HG02840 (cell line): ENCODE data around the gene ABCF1.

Experiments
- ATAC-seq: cut with Tn5 transposase; IDR thresholded peaks from one replicate; pipeline ENCODE4 v1.9.1; 2021; ENCODE audit warnings: mild to moderate bottlenecking, moderate library complexity, moderate number of reproducible peaks; ENCODE audit not compliant: unreplicated experiment, low FRiP score

The ABCF1 gene

DNA sequence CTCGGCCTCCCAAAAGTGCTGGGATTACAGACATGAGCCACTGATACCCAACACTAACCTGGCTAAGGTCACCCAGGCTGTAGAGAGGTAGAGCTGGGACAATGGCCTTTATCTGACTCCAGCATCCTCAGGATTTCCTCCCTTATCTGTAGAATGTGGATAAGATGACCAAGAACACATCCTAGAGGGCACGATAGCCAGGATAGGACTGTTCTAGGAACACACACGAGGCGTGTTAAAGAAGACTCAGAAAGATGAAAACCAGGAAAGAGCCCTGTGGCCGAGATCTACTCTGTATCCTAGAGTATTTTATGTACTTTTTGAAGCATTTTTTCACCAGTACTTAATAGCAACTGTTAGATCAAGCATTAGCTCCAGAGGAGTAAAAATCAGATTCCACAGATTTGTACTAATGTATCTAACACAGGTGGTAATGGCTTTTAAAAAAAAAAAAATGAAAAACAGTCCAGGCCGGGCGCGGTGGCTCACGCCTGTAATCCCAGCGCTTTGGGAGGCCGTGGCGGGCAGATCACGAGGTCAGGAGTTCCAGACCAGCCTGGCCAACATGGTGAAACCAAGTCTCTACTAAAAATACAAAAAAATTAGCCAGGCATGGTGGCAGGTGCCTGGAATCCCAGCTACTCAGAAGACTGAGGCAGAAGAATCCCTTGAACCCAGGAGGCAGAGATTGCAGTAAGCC lies 28.5 kb downstream of the ABCF1 start:
- no peak for ATAC-seq

- ATAC-seq: no peak
These were observed 29.3 kb downstream of the ABCF1 start for GRCh38 chr6:30600451-30600961.

DNA sequence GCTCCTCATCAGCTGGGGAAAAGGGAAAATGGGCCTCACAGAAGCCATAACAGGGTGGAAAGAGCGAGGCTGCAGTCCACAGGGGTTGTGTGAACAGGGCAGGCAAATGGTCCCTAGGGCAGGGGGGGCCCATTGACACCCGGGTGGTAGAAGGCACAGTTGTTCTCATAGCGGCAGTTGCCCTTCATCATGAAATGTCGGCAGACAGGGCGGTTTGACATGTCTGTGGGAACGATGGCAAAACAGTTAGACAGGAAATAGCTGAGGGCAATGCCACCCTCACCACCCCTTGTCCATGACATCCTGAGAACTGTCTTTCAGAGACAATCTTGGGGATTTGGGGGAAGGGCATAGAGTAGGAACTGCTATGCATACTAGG lies 30.2 kb downstream of the ABCF1 start:
- no peak for ATAC-seq

DNA sequence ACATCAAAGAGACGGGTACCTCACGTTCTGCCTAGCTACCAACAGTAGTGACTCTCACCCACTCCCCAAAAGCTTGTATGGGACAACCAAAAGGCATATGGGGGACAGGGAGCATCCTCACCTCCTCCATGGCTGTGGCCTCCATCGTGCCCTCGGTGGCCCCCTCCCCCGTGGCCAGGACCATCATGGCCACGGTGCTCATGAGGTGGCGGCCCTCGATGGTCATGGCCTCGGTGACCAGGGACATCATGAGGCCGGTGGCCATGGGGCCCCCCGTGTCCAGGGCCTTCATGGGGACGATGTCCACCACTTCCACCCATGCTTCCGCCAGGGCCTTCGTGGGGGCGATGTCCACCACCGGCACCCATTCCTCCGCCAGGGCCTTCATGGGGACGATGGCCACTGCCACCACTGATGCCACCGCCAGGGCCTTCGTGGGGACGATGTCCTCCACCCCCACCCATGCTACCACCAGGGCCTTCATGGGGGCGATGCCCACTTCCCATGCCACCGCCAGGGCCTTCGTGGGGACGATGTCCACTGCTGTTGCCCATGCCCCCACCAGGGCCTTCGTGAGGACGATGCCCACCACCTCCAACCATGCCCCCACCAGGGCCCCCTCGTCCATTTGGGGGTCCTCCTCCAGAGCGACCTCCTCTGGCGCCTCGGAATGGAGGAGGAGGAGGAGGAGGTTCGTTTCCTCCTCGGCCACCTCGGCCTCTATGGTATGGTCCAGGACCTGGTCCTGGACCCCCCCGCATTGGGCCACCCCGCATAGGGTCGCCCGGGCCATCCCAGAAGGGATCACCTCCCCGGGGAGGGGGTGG lies 30.8 kb downstream of the ABCF1 start:
- no peak for ATAC-seq

- ATAC-seq: no peak
These were observed 32.7 kb downstream of the ABCF1 start for GRCh38 chr6:30603961-30604360.

DNA sequence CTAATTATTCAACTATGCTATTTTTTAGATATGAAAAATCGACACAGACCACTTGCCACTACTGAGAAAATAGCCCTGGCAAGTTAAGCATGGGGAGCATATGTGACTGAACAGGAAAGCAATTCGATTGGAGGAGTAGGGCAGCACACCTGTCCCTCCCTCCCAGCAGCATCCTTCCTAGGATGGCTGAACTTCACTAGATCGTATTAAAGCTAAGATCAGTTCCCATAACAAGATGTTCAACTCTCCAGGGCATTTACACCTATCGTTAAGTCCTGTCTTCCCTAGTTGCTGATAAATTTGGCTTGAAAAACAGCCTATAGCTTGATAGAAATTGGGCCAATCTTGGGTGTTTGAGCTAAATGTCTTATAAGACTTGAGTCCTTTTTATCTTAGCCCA lies 38.8 kb downstream of the ABCF1 start:
- ATAC-seq: no peak

GRCh38 chr6:30611150-30611855 lies 40.1 kb downstream of the ABCF1 start:
- no peak for ATAC-seq

DNA sequence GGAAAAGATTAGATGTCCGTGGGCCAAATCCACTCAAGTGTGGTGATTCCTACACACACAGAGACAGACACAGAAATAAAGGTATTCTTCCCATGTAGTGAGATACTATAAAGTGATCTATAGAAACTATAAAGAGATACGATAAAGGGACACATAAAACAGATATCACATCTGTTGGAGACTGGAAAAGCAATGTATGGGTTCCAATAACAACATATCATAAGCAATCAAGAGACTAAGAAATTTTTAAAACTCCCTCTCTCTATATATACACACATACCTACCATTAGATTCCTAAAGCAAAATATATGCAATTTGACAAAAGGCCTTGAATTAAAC lies 40.6 kb downstream of the ABCF1 start:
- ATAC-seq: no peak

DNA sequence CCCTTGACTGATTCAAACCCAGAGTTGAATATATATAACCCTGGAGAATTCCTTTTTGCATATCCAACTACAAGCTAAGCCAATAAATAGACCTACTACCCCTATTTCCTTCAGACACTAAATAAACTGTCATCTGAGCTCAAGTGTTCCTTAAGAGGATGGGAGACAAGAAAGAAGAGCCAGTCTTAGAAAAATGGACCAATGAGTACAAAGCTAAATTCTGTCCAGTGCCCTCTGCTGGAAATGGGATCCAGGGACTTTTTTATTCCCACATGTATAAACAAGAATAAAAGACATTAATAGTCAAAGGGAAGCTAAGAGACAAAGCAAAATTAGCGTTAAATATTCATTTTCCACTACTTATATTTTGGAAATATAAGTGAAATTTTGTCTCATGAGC lies 41.0 kb downstream of the ABCF1 start:
- ATAC-seq: no peak

DNA sequence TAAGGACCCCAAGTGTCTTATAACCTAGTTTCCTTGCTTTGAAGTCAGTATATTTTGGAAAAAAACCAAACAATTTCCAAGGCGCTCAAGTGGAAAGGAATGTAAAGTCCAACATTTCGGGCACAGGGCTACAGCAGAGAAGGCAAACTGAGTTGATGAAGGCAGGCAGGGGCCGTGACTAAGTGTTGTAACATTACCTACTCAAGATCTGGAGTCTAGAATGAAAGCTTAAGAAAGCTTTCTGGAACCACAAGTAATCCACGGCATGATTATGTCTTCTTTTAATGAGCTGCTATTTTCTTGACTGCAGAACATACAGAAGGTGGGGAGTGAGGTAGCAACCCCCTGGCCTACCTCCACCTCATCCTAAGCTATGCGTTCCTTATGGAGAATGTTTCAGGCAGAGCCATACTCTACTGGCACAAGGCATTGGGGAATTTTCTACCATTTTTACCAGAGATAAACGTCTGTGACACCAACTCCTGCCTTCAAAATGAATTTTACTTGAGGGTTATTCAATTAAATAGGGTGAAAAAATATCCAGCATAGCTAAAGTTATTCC lies 41.5 kb downstream of the ABCF1 start:
- ATAC-seq: no peak

- no peak for ATAC-seq
These were observed 42.2 kb downstream of the ABCF1 start for GRCh38 chr6:30613251-30614043.

DNA sequence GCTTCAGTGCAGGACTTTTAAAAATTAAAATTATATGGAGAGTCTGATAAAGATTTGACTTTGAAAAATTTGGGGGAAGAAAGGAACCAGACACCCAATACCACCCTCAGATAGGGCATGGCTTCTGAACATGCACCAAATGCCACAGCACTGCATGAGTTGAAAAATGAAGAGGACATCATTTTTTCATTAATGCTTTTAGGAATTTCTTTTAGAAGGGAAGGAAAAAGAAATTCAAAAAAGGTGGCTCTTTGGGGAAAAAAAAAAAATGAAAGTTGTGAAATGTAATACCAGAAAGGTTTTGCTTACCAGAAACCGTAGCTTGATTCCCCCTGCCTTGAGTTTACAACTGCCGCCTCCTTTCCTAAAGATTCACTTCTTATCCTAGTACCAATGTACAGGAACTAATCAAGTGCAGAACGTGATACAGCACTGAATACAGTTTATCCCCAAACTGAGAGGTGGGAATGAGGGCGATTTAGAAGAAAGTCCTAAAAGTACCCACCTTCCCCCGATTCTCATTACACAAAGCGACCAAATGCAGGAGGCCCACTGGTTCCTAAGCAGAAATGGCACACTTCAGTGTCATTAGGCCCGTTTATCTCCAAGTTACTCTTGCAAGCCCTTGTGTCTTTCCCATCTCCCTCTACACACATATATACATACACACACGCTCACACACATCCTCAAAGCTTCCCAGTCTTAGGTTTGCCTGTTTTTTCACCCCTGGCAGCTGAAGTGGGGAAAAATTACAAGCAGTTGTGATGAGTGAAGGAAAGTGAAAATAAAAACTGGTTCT lies 43.0 kb downstream of the ABCF1 start:
- ATAC-seq: no peak

DNA sequence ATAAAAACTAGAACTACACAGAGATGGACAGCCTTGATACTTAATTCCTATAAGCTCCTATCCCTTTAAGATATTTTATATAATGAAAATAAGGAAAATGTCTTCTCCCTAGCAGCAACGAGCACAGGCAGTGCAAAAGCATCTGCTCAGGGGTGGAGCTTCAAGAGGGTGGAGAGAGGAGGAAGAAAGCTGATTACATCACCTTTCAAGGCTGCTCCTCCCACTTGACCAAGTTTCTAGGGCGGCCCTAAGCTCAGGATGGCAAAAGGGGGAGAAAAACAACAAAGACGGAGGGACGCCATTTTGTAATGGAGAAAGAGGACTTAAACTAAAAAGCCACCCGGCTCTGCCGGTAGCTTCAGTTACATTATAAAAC lies 43.6 kb downstream of the ABCF1 start:
- no peak for ATAC-seq

DNA sequence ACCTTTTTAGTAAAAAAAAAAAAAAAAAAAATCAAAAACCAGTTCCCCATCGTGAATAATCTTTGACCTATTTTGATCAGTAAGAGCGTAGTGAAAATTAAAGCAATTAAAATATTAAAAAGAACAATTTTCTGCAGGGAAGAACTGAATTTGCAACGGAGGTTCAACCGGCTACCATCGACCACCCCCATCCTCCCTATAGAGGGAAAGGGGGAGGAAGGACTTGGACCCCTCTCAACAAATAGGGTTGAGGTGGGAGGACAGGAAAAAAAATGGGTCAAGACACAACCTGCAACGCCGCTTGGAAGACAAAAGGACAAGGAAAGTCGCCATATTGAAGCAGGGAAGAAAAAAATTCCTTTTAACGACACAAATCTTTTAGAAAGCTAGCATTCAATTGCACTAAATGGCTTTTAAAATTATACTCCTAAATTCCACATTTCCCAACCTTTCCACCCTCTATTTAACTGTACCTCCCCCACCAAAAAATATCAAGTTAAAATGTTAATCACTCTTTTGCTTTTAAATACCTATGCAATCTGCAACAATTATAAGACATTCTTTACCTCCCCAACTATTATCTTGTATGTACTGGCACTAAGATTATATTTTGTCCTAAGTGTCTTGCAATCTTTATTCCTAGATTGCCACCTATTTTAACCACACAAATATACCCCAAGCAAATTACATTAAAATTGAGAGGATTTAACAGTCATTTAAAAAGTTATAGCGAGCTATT lies 44.1 kb downstream of the ABCF1 start:
- ATAC-seq: no peak

- no peak for ATAC-seq
These were observed 44.9 kb downstream of the ABCF1 start for GRCh38 chr6:30615958-30616810.

DNA sequence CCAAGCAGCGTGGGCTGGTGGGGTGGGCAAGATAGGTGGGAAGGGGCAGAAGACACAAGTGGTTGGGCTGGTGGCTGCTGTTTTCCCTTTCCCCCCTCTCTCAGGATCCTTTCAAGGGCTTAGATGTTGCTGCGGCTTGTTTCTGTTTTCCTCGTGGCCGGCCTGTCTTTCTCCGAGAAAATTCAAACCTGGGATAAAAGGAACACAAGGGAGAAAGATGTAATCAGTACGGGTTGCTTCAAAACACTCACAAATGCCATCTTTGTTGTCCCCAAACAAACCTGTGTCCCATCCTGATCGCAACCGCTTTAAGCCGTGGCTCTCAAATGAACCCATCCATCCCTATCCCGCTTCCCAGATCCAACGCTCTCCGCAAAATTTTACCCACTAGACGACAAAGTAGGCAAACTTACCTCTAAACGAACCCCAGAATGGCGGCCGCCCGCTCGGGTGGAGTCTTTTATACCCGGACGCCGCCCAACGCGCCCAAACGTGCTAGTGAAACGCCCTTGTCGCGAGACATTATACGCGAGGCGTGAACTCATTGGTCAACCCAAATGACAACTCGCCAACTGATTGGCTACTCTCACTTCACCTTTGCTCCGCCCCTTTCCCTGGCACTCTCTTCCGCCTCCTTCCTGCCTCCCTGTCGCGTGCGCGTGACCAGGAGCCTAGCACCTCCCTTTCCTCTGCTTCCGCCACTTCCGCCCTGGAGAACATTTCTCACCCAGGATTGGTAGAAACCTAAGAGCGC lies 45.7 kb downstream of the ABCF1 start, which contains the start of gene PPP1R10:
Gene PPP1R10, minus strand, starts transcription at position 433 of the 754 bp plus-strand sequence. CDS start 7,299 bp downstream, outside the sequence.
- peak; percentile 89 for ATAC-seq
